ENCODE measurements around the gene MORN4. TPM values are rescaled to one million over a fixed set of nuclear protein-coding genes. Genes with fewer than 3 reads are reported as not detected.

The MORN4 gene
- total and polyA plus RNA-seq, 9 of the 15 experiments (the other 6 are each of a cell fraction or from before 2014, with no cell fraction given) = 8.3 to 23.9 (median 11.7) TPM

DNA sequence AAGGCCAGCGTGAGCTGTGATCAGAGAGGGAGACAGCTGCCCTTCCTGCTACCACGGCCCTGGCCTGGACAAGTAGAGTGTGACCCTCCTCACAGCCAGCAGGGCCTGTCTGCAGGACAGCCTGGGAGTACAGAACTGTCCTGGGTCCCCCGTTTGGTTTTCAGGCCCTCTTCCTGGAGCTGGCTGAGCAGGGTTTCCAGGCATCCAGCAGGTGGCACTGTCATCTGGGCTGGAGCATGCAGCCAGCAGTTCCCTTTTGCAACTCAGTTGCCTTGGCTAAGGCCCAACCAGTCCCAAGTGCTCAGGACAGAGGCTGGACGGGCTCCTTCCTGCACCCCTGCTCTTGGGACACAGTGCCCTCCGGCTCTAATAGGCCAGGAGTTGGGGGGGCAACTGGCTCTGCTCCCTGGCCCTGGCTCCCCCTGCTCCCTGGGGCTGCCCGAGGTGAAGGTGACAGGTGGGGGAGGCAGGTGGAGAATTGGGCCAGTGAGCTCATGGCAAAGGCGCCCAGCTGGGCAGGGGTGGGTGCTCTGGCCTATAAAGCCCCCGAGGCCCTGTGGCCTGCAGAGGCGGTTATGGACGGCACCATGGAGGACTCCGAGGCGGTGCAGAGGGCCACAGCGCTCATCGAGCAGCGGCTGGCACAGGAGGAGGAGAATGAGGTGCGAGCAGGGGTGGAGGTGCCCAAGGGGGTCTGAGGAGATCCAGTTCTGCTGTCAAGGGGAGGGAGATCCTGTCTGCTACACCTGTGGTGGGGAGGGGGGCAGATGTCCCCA lies 60.9 kb downstream of the MORN4 start, which contains the start of gene ANKRD2 (continued):
- TF ChIP-seq, protein P1, sequence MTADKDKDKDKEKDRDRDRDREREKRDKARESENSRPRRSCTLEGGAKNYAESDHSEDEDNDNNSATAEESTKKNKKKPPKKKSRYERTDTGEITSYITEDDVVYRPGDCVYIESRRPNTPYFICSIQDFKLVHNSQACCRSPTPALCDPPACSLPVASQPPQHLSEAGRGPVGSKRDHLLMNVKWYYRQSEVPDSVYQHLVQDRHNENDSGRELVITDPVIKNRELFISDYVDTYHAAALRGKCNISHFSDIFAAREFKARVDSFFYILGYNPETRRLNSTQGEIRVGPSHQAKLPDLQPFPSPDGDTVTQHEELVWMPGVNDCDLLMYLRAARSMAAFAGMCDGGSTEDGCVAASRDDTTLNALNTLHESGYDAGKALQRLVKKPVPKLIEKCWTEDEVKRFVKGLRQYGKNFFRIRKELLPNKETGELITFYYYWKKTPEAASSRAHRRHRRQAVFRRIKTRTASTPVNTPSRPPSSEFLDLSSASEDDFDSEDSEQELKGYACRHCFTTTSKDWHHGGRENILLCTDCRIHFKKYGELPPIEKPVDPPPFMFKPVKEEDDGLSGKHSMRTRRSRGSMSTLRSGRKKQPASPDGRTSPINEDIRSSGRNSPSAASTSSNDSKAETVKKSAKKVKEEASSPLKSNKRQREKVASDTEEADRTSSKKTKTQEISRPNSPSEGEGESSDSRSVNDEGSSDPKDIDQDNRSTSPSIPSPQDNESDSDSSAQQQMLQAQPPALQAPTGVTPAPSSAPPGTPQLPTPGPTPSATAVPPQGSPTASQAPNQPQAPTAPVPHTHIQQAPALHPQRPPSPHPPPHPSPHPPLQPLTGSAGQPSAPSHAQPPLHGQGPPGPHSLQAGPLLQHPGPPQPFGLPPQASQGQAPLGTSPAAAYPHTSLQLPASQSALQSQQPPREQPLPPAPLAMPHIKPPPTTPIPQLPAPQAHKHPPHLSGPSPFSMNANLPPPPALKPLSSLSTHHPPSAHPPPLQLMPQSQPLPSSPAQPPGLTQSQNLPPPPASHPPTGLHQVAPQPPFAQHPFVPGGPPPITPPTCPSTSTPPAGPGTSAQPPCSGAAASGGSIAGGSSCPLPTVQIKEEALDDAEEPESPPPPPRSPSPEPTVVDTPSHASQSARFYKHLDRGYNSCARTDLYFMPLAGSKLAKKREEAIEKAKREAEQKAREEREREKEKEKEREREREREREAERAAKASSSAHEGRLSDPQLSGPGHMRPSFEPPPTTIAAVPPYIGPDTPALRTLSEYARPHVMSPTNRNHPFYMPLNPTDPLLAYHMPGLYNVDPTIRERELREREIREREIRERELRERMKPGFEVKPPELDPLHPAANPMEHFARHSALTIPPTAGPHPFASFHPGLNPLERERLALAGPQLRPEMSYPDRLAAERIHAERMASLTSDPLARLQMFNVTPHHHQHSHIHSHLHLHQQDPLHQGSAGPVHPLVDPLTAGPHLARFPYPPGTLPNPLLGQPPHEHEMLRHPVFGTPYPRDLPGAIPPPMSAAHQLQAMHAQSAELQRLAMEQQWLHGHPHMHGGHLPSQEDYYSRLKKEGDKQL (CRISPR knock-in tag; IDR thresholded peaks at IDR 0.05; ENCODE audit: borderline replicate concordance) = 0 out of 2 replicates have a peak, but pooled peaks have one; percentile 22
- TF ChIP-seq STAG1 (CRISPR knock-in tag; IDR thresholded peaks at IDR 0.05; ENCODE audit: borderline replicate concordance) = peak; percentile 66
- TF ChIP-seq, protein P2, sequence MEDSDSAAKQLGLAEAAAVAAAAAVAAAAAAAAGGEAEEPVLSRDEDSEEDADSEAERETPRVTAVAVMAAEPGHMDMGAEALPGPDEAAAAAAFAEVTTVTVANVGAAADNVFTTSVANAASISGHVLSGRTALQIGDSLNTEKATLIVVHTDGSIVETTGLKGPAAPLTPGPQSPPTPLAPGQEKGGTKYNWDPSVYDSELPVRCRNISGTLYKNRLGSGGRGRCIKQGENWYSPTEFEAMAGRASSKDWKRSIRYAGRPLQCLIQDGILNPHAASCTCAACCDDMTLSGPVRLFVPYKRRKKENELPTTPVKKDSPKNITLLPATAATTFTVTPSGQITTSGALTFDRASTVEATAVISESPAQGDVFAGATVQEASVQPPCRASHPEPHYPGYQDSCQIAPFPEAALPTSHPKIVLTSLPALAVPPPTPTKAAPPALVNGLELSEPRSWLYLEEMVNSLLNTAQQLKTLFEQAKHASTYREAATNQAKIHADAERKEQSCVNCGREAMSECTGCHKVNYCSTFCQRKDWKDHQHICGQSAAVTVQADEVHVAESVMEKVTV (CRISPR knock-in tag; IDR thresholded peaks at IDR 0.05) = peak; percentile 56
- TF ChIP-seq FIP1L1 (IDR thresholded peaks at IDR 0.05; ENCODE audit: low read depth, low read length, poor library complexity, severe bottlenecking) = no peak
- TF ChIP-seq CREB1 (IDR thresholded peaks at IDR 0.05) = no peak
- no peak for TF ChIP-seq CREB1 (CRISPR knock-in tag; IDR thresholded peaks at IDR 0.05)
- no peak for TF ChIP-seq ZNF143 (CRISPR knock-in tag; IDR thresholded peaks at IDR 0.05)
- TF ChIP-seq RBM17 (IDR thresholded peaks at IDR 0.05; ENCODE audit: borderline replicate concordance, low read depth, low read length) = no peak
- TF ChIP-seq RB1 (IDR thresholded peaks at IDR 0.05; ENCODE audit: low read depth) = 0 out of 2 replicates have a peak, but pooled peaks have one; percentile 19
- TF ChIP-seq, protein P3, sequence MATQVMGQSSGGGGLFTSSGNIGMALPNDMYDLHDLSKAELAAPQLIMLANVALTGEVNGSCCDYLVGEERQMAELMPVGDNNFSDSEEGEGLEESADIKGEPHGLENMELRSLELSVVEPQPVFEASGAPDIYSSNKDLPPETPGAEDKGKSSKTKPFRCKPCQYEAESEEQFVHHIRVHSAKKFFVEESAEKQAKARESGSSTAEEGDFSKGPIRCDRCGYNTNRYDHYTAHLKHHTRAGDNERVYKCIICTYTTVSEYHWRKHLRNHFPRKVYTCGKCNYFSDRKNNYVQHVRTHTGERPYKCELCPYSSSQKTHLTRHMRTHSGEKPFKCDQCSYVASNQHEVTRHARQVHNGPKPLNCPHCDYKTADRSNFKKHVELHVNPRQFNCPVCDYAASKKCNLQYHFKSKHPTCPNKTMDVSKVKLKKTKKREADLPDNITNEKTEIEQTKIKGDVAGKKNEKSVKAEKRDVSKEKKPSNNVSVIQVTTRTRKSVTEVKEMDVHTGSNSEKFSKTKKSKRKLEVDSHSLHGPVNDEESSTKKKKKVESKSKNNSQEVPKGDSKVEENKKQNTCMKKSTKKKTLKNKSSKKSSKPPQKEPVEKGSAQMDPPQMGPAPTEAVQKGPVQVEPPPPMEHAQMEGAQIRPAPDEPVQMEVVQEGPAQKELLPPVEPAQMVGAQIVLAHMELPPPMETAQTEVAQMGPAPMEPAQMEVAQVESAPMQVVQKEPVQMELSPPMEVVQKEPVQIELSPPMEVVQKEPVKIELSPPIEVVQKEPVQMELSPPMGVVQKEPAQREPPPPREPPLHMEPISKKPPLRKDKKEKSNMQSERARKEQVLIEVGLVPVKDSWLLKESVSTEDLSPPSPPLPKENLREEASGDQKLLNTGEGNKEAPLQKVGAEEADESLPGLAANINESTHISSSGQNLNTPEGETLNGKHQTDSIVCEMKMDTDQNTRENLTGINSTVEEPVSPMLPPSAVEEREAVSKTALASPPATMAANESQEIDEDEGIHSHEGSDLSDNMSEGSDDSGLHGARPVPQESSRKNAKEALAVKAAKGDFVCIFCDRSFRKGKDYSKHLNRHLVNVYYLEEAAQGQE (IDR thresholded peaks at IDR 0.05; ENCODE audit: borderline replicate concordance) = peak; percentile 73
- TF ChIP-seq, protein P3 (CRISPR knock-in tag; IDR thresholded peaks at IDR 0.05; ENCODE audit: low read depth) = no peak
